Measurements from ENCODE around the gene HSF2BP.
"Not testable (repeated sequence)": the region's sequence is repeated elsewhere in the genome, so short reads cannot be mapped to it uniquely, and the experiment has no call there.

HSF2BP gene

DNA sequence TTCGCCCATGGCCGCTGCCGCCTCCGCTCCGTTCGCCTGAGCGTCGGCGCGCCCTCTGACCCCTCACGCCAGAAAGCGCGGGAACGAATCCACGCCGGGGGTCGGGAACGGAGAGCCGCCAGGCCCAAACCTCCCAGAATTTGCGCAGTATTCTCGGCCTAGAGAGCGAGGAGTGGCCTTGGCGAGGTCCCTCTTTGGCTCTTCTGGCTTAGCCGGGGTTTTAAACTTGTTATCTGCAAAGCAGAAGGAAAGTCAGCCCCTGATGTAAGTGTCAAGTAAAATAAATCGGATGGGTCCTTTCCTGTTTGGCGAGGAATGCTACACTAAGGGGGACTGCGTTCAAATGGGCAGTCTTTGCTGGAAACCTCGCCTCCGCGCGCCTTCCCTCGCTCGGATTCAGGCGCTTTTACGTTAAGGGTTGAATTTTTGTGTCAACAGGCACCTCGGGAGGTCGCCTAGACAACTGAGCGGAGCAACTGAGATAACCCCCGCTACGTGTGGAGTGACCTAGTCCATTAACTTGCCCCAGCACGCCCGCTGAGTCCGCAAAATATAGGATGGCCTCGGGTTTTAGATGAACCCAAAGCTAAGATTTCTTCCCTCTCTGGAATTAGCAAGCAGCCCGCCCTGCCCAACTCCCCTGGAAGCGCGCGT is 1.1 kb downstream of the HSF2BP start:
- peaks cover 12% of the 10 kb centered on the region for H3K36me3 Mint-ChIP-seq (ENCODE audit: low read depth)
- H3K27me3 Mint-ChIP-seq (ENCODE audit: low read depth): no peaks in the 10 kb centered on the region
- H3K4me3 Mint-ChIP-seq: peak overlapping the region; percentile 50 to 72 (median 63)
- H3K4me1 Mint-ChIP-seq: peaks cover 31% of the 10 kb centered on the region
- TF ChIP-seq, protein P1, sequence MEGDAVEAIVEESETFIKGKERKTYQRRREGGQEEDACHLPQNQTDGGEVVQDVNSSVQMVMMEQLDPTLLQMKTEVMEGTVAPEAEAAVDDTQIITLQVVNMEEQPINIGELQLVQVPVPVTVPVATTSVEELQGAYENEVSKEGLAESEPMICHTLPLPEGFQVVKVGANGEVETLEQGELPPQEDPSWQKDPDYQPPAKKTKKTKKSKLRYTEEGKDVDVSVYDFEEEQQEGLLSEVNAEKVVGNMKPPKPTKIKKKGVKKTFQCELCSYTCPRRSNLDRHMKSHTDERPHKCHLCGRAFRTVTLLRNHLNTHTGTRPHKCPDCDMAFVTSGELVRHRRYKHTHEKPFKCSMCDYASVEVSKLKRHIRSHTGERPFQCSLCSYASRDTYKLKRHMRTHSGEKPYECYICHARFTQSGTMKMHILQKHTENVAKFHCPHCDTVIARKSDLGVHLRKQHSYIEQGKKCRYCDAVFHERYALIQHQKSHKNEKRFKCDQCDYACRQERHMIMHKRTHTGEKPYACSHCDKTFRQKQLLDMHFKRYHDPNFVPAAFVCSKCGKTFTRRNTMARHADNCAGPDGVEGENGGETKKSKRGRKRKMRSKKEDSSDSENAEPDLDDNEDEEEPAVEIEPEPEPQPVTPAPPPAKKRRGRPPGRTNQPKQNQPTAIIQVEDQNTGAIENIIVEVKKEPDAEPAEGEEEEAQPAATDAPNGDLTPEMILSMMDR (IDR thresholded peaks at IDR 0.05; ENCODE audit: unreplicated experiment in 3 of 3): no peak
- H3K27ac Mint-ChIP-seq: no peak overlapping the region
- H3K9me3 Mint-ChIP-seq: no peaks in the 10 kb centered on the region

DNA sequence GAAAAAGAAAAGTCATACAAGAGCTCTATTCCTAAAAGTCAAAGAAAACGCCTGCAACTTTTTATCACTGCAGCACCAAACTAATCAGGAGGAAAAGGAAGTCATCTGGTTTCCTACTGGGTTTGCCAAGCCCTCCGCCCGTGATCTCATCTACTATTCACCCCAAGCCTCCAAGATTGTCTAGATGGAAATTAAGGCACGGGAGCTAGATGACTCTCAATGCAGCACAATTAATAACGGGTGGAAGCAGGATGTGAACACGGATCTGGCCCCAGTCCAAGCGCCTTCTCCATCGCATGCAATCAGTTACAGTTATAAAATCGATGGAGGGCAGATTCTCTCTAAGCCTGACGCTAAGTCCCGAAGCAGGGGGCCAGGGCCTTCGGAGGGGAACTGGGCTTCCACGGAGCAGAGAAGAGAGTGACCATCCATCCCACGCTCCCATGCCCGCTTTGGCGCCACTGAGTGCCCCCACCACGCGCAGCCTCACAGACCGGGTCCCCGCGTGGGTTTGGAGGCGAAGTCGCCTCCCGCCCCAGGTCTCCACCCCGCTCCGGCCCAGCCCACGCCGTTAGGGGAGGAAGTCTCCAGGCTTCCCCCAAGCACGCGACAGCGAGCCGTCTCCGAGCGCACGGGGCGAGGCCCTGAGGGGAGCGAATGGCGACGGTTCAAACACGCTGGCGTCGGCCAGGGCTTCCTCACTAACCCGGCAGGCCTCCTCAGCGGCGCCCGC is 1.8 kb downstream of the HSF2BP start:
- H3K27me3 Mint-ChIP-seq (ENCODE audit: low read depth): no peaks in the 10 kb centered on the region
- H3K4me1 Mint-ChIP-seq: peaks cover 28% of the 10 kb centered on the region
- peaks cover 6% of the 10 kb centered on the region for H3K36me3 Mint-ChIP-seq (ENCODE audit: low read depth)
- H3K27ac Mint-ChIP-seq: peak overlapping the region in 2 of 3 experiments; percentile 31 to 35
- TF ChIP-seq, protein P1 (IDR thresholded peaks at IDR 0.05; ENCODE audit: unreplicated experiment in 3 of 3): no peak
- no peaks in the 10 kb centered on the region for H3K9me3 Mint-ChIP-seq
- H3K4me3 Mint-ChIP-seq: peak overlapping the region; percentile 40 to 63 (median 63)

DNA sequence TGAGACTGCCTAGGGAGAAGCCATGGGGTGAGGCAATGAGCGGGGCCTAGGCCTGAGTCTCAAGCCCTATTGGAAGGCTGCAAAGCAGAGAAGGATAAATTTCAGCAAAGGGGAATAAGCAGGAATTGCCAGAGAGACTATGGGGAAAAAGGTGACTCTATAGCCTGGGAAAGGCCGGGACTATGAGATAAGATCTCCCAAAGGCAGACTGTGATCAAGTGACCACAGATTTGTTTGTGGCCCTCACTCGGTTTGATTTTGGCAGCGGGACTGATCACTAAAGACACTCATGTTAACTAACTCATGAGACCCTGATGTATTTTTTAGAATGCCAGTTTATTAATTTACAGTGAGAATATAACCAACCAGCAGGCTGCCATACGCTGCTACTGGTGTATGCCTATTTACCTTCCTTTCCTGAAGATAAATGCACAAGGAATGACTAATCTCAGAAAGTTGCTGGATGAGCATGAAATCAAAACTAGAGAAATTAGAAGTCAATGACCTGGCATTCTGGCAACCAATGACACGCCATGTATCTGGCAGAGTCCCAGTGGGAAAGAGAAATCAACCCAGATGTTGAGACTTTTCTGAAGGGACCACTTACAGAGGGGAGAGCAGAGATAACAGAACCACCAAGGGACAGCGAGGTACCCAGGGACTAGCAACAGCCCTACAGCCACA is 4.3 kb downstream of the HSF2BP start:
- H3K27me3 Mint-ChIP-seq (ENCODE audit: low read depth): no peaks in the 10 kb centered on the region
- no peaks in the 10 kb centered on the region for H3K36me3 Mint-ChIP-seq (ENCODE audit: low read depth)
- H3K27ac Mint-ChIP-seq: peak overlapping the region in 1 of 3 experiments; percentile 53
- H3K4me1 Mint-ChIP-seq: peaks cover 2% of the 10 kb centered on the region
- TF ChIP-seq, protein P1 (IDR thresholded peaks at IDR 0.05; ENCODE audit: unreplicated experiment in 3 of 3): no peak
- H3K4me3 Mint-ChIP-seq: peak overlapping the region in 1 of 3 experiments; percentile 56
- no peaks in the 10 kb centered on the region for H3K9me3 Mint-ChIP-seq

DNA sequence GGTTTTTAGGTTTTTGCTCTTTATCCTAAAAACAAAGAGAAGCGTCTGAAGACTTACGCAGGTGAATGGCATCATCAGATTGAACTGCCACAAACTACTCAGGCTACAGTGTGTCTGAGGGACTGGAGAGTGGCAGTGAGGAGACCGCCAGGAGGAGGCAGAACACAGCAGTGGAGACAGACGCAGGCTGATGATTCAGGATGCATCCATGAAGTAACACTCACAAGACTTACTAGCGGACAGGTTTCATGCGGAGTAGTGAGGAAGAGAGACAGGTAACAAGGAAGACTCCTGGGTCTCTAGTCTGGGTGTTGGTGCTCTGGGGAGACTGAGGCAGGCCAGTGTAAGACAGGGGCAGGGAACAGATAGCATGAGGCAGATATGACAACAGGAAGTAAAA is 5.7 kb downstream of the HSF2BP start:
- Mint-ChIP-seq H3K4me1 (no peaks in the 10 kb centered on the region), H3K36me3 (ENCODE audit: low read depth) (no peaks in the 10 kb centered on the region), H3K27me3 (ENCODE audit: low read depth) (no peaks in the 10 kb centered on the region), H3K27ac (no peak overlapping the region), H3K4me3 (no peak overlapping the region), H3K9me3 (no peaks in the 10 kb centered on the region)
- TF ChIP-seq, protein P1 (IDR thresholded peaks at IDR 0.05; ENCODE audit: unreplicated experiment in 3 of 3): no peak

DNA sequence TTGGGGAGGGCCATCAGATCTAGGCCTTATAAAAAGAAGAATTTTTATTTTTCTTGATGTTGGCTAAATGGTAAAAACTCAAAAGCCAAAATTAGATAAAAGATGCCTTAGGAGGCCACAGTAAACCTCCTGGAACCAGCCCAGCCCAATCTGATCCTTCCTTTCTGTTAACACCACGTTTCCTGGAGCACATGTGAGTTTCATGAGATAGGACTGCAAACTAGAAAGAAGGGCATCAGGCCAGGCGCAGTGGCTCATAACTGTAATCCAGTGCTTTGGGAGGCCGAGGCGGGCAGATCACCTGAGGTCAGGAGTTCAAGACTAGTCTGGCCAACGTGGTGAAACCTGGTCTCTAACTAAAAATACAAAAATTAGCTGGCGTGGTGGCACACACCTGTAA is 6.7 kb downstream of the HSF2BP start:
- H3K27ac Mint-ChIP-seq: no peak overlapping the region
- H3K27me3 Mint-ChIP-seq (ENCODE audit: low read depth): no peaks in the 10 kb centered on the region
- H3K36me3 Mint-ChIP-seq (ENCODE audit: low read depth): no peaks in the 10 kb centered on the region
- H3K4me1 Mint-ChIP-seq: no peaks in the 10 kb centered on the region
- TF ChIP-seq, protein P1 (IDR thresholded peaks at IDR 0.05; ENCODE audit: unreplicated experiment in 3 of 3): no peak
- no peaks in the 10 kb centered on the region for H3K9me3 Mint-ChIP-seq
- no peak overlapping the region for H3K4me3 Mint-ChIP-seq

DNA sequence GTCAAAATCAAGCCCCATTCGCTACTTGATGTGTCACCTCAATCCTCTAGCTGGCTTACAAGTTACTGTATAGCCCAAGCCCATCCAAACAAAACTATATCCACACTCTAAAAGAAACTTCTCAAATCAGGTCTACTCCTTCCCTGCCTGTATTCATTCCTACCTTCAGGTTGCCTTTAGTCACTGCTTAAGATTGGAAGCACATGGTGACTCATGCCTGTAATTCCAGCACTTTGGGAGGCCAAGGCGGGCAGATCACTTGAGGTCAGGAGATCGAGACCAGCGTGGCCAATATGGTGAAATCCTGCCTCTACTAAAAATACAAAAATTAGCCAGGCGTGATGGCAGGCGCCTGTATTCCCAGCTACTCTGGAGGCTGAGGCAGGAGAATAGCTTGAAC is 7.4 kb downstream of the HSF2BP start:
- H3K9me3 Mint-ChIP-seq; H3K4me1 Mint-ChIP-seq; H3K36me3 Mint-ChIP-seq (ENCODE audit: low read depth); H3K27ac Mint-ChIP-seq; H3K4me3 Mint-ChIP-seq; H3K27me3 Mint-ChIP-seq (ENCODE audit: low read depth): not testable (repeated sequence)
